Effector memory CD8-positive, alpha-beta T cell (primary cell): ENCODE data around the gene ITGB5.

ENCODE experiments used
- ATAC-seq: fragments of 150-1000 bp; cut with Tn5 transposase; replicated peaks from 2 replicates; pipeline ENCODE4 v1.10.0; 2021; ENCODE audit warnings: mild to moderate bottlenecking, moderate library complexity
- DNase-seq, 3 experiments: peaks; one replicate each; pipeline ENCODE4 v3.0.0; 2021
- H3K27ac Mint-ChIP-seq, 2 donors: one replicate each; pipeline ENCODE4 v1.8.0; 2022; ENCODE audit warnings: mild to moderate bottlenecking in 2 of 2, mixed read lengths in 2 of 2, moderate library complexity in 2 of 2
- H3K27me3 Mint-ChIP-seq, 2 donors: one replicate each; pipeline ENCODE4 v1.8.0; 2022; ENCODE audit warnings: mixed read lengths in 2 of 2
- H3K36me3 Mint-ChIP-seq: one replicate; pipeline ENCODE4 v1.8.0; 2022; ENCODE audit warnings: mild to moderate bottlenecking, moderate library complexity, mixed read lengths; ENCODE audit not compliant: insufficient read depth
- H3K4me1 Mint-ChIP-seq, 2 donors: one replicate each; pipeline ENCODE4 v1.8.0; 2022; ENCODE audit warnings: low read depth in 2 of 2, mixed read lengths in 2 of 2
- H3K4me3 Mint-ChIP-seq, 2 donors: one replicate each; pipeline ENCODE4 v1.8.0; 2022; ENCODE audit warnings: mild to moderate bottlenecking in 2 of 2, mixed read lengths in 2 of 2, moderate library complexity in 2 of 2
- H3K9me3 Mint-ChIP-seq, 2 donors: one replicate each; pipeline ENCODE4 v1.8.0; 2022; ENCODE audit warnings: mixed read lengths in 2 of 2

Gene ITGB5

GRCh38 chr3:124886168-124887056 is 753 bp downstream of the ITGB5 start:
- peak overlapping the region; percentile 58 to 64 for H3K4me3 Mint-ChIP-seq
- DNase-seq, result peak in 1 of 3 experiments; percentile 6
- H3K27me3 Mint-ChIP-seq, result peaks cover 60 to 84% of the 10 kb centered on the region in 2 donors
- H3K27ac Mint-ChIP-seq, result no peak overlapping the region
- peak; percentile 73 for ATAC-seq
- H3K4me1 Mint-ChIP-seq, result peaks cover 0 to 7% of the 10 kb centered on the region in 2 donors
- H3K9me3 Mint-ChIP-seq, result no peaks in the 10 kb centered on the region
- peaks cover 6% of the 10 kb centered on the region for H3K36me3 Mint-ChIP-seq

GRCh38 chr3:124885466-124886167 is 1.5 kb downstream of the ITGB5 start:
- ATAC-seq (no peak), DNase-seq (no peak)
- H3K4me1 Mint-ChIP-seq, result peaks cover 0 to 7% of the 10 kb centered on the region in 2 donors
- peaks cover 6% of the 10 kb centered on the region for H3K36me3 Mint-ChIP-seq
- peak overlapping the region; percentile 58 to 64 for H3K4me3 Mint-ChIP-seq
- no peaks in the 10 kb centered on the region for H3K9me3 Mint-ChIP-seq
- H3K27me3 Mint-ChIP-seq, result peaks cover 59 to 78% of the 10 kb centered on the region in 2 donors
- H3K27ac Mint-ChIP-seq, result no peak overlapping the region

GRCh38 chr3:124884474-124885101 is 2.6 kb downstream of the ITGB5 start:
- H3K4me3 Mint-ChIP-seq, result no peak overlapping the region
- no peak for ATAC-seq
- H3K27me3 Mint-ChIP-seq, result peaks cover 55 to 69% of the 10 kb centered on the region in 2 donors
- no peak for DNase-seq
- H3K27ac Mint-ChIP-seq, result no peak overlapping the region
- H3K36me3 Mint-ChIP-seq, result peaks cover 6% of the 10 kb centered on the region
- peaks cover 0 to 7% of the 10 kb centered on the region in 2 donors for H3K4me1 Mint-ChIP-seq
- no peaks in the 10 kb centered on the region for H3K9me3 Mint-ChIP-seq

- no peak for DNase-seq
- Mint-ChIP-seq H3K4me3 (no peak overlapping the region), H3K36me3 (peaks cover 6% of the 10 kb centered on the region), H3K9me3 (no peaks in the 10 kb centered on the region), H3K27ac (no peak overlapping the region), H3K4me1 (peaks cover 2 to 8% of the 10 kb centered on the region in 2 donors), H3K27me3 (peaks cover 53 to 69% of the 10 kb centered on the region in 2 donors)
- ATAC-seq, result no peak
Measured at GRCh38 chr3:124883766-124884473, 3.2 kb downstream of the ITGB5 start.

GRCh38 chr3:124882816-124883747 is 4.1 kb downstream of the ITGB5 start:
- no peak overlapping the region for H3K4me3 Mint-ChIP-seq
- no peak overlapping the region for H3K27ac Mint-ChIP-seq
- no peak for DNase-seq
- H3K36me3 Mint-ChIP-seq, result peaks cover 6% of the 10 kb centered on the region
- H3K4me1 Mint-ChIP-seq, result peaks cover 4 to 10% of the 10 kb centered on the region in 2 donors
- no peaks in the 10 kb centered on the region for H3K9me3 Mint-ChIP-seq
- peaks cover 49 to 65% of the 10 kb centered on the region in 2 donors for H3K27me3 Mint-ChIP-seq
- ATAC-seq, result no peak

GRCh38 chr3:124881976-124882697 is 5.0 kb downstream of the ITGB5 start:
- Mint-ChIP-seq H3K27me3 (peaks cover 42 to 59% of the 10 kb centered on the region in 2 donors), H3K4me1 (peaks cover 4 to 6% of the 10 kb centered on the region in 2 donors), H3K36me3 (peaks cover 3% of the 10 kb centered on the region), H3K9me3 (no peaks in the 10 kb centered on the region), H3K27ac (no peak overlapping the region), H3K4me3 (no peak overlapping the region)
- DNase-seq (no peak), ATAC-seq (no peak)

GRCh38 chr3:124879337-124879680 is 7.9 kb downstream of the ITGB5 start:
- Mint-ChIP-seq H3K4me3 (no peak overlapping the region), H3K9me3 (no peaks in the 10 kb centered on the region), H3K27me3 (peaks cover 35 to 39% of the 10 kb centered on the region in 2 donors), H3K4me1 (peaks cover 3 to 4% of the 10 kb centered on the region in 2 donors), H3K27ac (no peak overlapping the region), H3K36me3 (peaks cover 3% of the 10 kb centered on the region)
- DNase-seq (no peak), ATAC-seq (no peak)

GRCh38 chr3:124878561-124879336 is 8.4 kb downstream of the ITGB5 start:
- H3K4me3 Mint-ChIP-seq, result no peak overlapping the region
- no peak for ATAC-seq
- no peak for DNase-seq
- H3K27ac Mint-ChIP-seq, result no peak overlapping the region
- H3K9me3 Mint-ChIP-seq, result no peaks in the 10 kb centered on the region
- peaks cover 3 to 4% of the 10 kb centered on the region in 2 donors for H3K4me1 Mint-ChIP-seq
- peaks cover 30 to 33% of the 10 kb centered on the region in 2 donors for H3K27me3 Mint-ChIP-seq
- H3K36me3 Mint-ChIP-seq, result peaks cover 3% of the 10 kb centered on the region

GRCh38 chr3:124877674-124878073 is 9.5 kb downstream of the ITGB5 start:
- H3K27ac Mint-ChIP-seq, result no peak overlapping the region
- DNase-seq (no peak), ATAC-seq (no peak)
- H3K27me3 Mint-ChIP-seq, result peaks cover 28 to 36% of the 10 kb centered on the region in 2 donors
- no peak overlapping the region for H3K4me3 Mint-ChIP-seq
- no peaks in the 10 kb centered on the region for H3K9me3 Mint-ChIP-seq
- no peaks in the 10 kb centered on the region for H3K36me3 Mint-ChIP-seq
- H3K4me1 Mint-ChIP-seq, result peaks cover 3 to 4% of the 10 kb centered on the region in 2 donors

- DNase-seq, result no peak
- Mint-ChIP-seq H3K36me3 (no peaks in the 10 kb centered on the region), H3K27me3 (peaks cover 22 to 35% of the 10 kb centered on the region in 2 donors), H3K27ac (no peak overlapping the region), H3K4me1 (peaks cover 3 to 4% of the 10 kb centered on the region in 2 donors), H3K4me3 (no peak overlapping the region), H3K9me3 (no peaks in the 10 kb centered on the region)
- no peak for ATAC-seq
Measured at GRCh38 chr3:124876401-124876878, 10.7 kb downstream of the ITGB5 start.

- Mint-ChIP-seq H3K9me3 (no peaks in the 10 kb centered on the region), H3K27ac (no peak overlapping the region), H3K36me3 (peaks cover under 1% of the 10 kb centered on the region), H3K4me3 (no peak overlapping the region), H3K27me3 (peaks cover 15 to 45% of the 10 kb centered on the region in 2 donors), H3K4me1 (no peaks in the 10 kb centered on the region)
- ATAC-seq (no peak), DNase-seq (no peak)
Measured at GRCh38 chr3:124873226-124873625, 13.9 kb downstream of the ITGB5 start.
